HepG2 (cell line): ENCODE measurements around the gene CHADL.

ENCODE experiments used
- CREM ChIP-seq, 2 experiments: sonication (generic) in 1 of 2; formaldehyde crosslinking in 1 of 2; IDR thresholded peaks; 2 replicates each; pipeline versions ENCODE4 v1.4.0 to v1.6.1; 2016 to 2020; ENCODE audit warnings: antibody characterized with exemption in 1 of 2, mild to moderate bottlenecking in 1 of 2, missing genetic modification reagents in 1 of 2
- IRF9 ChIP-seq: sonication (generic); formaldehyde crosslinking; IDR thresholded peaks from 2 replicates; pipeline ENCODE4 v1.8.0; 2022; ENCODE audit warnings: missing genetic modification reagents, mild to moderate bottlenecking, borderline replicate concordance
- KMT2B ChIP-seq: IDR thresholded peaks from 2 replicates; pipeline ENCODE4 v1.6.1; 2016; ENCODE audit warnings: missing genetic modification reagents, missing compliant biosample characterization
- NONO ChIP-seq, 2 experiments: fragments of 450-650 bp in 1 of 2; sonication (generic) in 1 of 2; formaldehyde crosslinking in 1 of 2; IDR thresholded peaks in 1 of 2; conservative IDR thresholded peaks in 1 of 2; 2 replicates each; pipeline versions ENCODE4 v1.6.1 to v1.8.0; 2017 to 2022; ENCODE audit warnings: mild to moderate bottlenecking in 1 of 2, missing genetic modification reagents in 1 of 2, moderate library complexity in 1 of 2
- POLR2A ChIP-seq, 2 experiments: IDR thresholded peaks; 2 replicates each; pipeline ENCODE4 v1.6.1; 2011; ENCODE audit warnings: low read depth in 2 of 2, low read length in 2 of 2, mild to moderate bottlenecking in 1 of 2, moderate library complexity in 1 of 2; ENCODE audit not compliant: insufficient read depth in 1 of 2
- RFX5 ChIP-seq: IDR thresholded peaks from 2 replicates; pipeline ENCODE4 v1.6.1; 2011; ENCODE audit warnings: low read depth, low read length, improper control_type of control experiment
- ZBTB20 ChIP-seq: sonication (generic); formaldehyde crosslinking; IDR thresholded peaks from 2 replicates; pipeline ENCODE4 v1.8.1; 2023; ENCODE audit warnings: missing genetic modification reagents, low read depth, mild to moderate bottlenecking, borderline replicate concordance
- ZNF207 ChIP-seq: fragments of 450-650 bp; IDR thresholded peaks from 2 replicates; pipeline ENCODE4 v1.6.1; 2016; ENCODE audit warnings: antibody characterized with exemption, borderline replicate concordance
- ZNF512 ChIP-seq: sonication (generic); formaldehyde crosslinking; IDR thresholded peaks from 2 replicates; pipeline ENCODE4 v1.4.0; 2020; ENCODE audit warnings: mild to moderate bottlenecking, missing genetic modification reagents
- ZNF878 ChIP-seq: sonication (generic); formaldehyde crosslinking; IDR thresholded peaks from 2 replicates; pipeline ENCODE4 v1.8.1; 2023; ENCODE audit warnings: mild to moderate bottlenecking, missing genetic modification reagents, moderate library complexity

GRCh38 chr22:41238570-41239442 is 1.9 kb downstream of the CHADL start:
- TF ChIP-seq ZNF512 (CRISPR knock-in tag): no peak
- no peak for TF ChIP-seq KMT2B
- no peak for TF ChIP-seq POLR2A (IDR thresholded peaks at IDR 0.05; ENCODE audit: insufficient read depth in 1 of 2, low read depth in 2 of 2, low read length in 2 of 2)
- TF ChIP-seq ZNF207: no peak
- no peak for TF ChIP-seq IRF9 (CRISPR knock-in tag)
- TF ChIP-seq ZNF878 (CRISPR knock-in tag): no peak
- TF ChIP-seq ZBTB20: no peak
- no peak for TF ChIP-seq CREM (IDR thresholded peaks at IDR 0.05)
- no peak for TF ChIP-seq CREM (CRISPR knock-in tag; IDR thresholded peaks at IDR 0.05)
- TF ChIP-seq RFX5: no peak
- no peak for TF ChIP-seq NONO (IDR thresholded peaks at IDR 0.05)
- no peak for TF ChIP-seq NONO (CRISPR knock-in tag; conservative IDR thresholded peaks at IDR 0.05)
